GM19193 (cell line): ENCODE results near the gene TOLLIP.

Experiments used
- POLR2A ChIP-seq: IDR thresholded peaks from 4 replicates; pipeline ENCODE4 v1.6.1; 2011; ENCODE audit not compliant: insufficient read depth, insufficient read length; ENCODE audit errors: extremely low read depth

Gene TOLLIP

DNA sequence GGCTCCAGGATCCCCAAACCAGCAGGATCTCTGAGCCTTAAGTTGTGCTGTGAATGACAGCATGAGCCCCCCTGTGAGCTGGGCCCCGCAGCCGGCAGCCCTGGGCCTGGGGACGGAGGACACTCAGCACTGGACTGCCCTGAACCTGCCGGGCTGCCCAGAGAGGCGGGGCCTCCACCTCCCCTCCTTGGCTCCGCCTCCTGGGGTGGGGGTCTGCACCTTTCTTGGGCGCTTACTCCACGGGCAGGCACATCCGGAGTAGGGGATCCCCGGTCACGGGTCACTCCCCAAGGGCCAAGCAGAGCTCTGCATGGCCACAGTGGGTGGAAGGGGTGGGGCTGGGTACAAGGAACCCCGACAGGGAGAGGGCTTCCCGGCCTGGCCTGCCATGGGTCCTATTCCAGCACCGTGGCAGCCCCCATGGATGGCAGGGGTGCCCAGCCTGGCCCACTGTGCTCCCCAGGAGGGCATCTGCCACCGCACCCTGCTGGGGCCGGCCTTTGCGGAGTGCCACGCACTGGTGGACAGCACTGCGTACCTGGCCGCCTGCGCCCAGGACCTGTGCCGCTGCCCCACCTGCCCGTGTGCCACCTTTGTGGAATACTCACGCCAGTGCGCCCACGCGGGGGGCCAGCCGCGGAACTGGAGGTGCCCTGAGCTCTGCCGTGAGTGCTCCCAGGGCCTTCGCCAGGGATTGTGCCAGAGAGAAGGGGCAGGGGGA lies 81.2 kb downstream of the TOLLIP start:
- TF ChIP-seq POLR2A: no peak

DNA sequence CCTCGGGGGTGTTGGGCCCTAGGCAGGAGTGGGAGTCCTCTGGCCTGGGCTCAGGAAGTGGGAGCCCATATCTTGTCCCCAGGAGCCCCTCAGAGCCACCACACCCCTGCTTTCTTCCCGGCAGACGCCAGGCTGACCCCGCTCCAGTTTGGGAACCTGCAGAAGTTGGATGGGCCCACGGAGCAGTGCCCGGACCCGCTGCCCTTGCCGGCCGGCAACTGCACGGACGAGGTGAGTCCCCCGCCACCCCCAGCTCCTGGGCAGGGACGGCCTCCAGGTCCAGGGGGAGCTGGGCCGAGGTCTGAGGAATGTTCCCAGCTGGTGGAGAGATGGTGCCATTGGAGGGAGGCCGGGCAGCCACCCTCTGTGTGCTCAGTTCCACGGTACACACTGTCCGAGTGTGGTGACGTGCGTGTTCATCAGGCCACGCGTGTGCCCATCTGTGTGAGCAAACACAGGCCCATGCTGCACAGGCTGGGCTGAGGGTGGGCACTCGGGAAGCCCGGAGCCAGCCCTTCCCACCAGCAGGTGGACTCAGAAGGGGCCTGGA lies 81.8 kb downstream of the TOLLIP start:
- TF ChIP-seq POLR2A: no peak

- no peak for TF ChIP-seq POLR2A
These were observed 82.4 kb downstream of the TOLLIP start for GRCh38 chr11:1226986-1227550.

GRCh38 chr11:1226226-1226985 lies 83.0 kb downstream of the TOLLIP start:
- TF ChIP-seq POLR2A: no peak

GRCh38 chr11:1225386-1226225 lies 83.8 kb downstream of the TOLLIP start:
- TF ChIP-seq POLR2A: no peak

- TF ChIP-seq POLR2A: no peak
These were observed 84.7 kb downstream of the TOLLIP start for GRCh38 chr11:1224491-1225385.
